IMR-90 (cell line): ENCODE results near the gene SERPINA6. TPM values are rescaled to one million over a fixed set of nuclear protein-coding genes. Genes with fewer than 3 reads are reported as not detected.

Experiments used
- ATAC-seq: fragments of 200-7000 bp; cut with Tn5 transposase; 2 replicates; pipeline ENCODE4 v1.9.1; 2020; ENCODE audit warnings: low read depth, mild to moderate bottlenecking, moderate library complexity
- BruUV-seq: library from RNA; stranded (reverse); fragments of 400-500 nt; replicated peaks from 2 replicates; lab custom pipeline; 2021; lab: Mats Ljungman, UMichigan
- CTCF ChIA-PET: fragments of 300-600 bp; formaldehyde crosslinking; extraction: SDS; loops from one replicate; lab custom pipeline; 2021; ENCODE audit warnings: antibody characterized with exemption; lab: Yijun Ruan, JAX
- POLR2A ChIA-PET: fragments of 300-600 bp; sonication (Branson Sonifier 250); formaldehyde crosslinking; loops from one replicate; lab custom pipeline; 2022; ENCODE audit warnings: antibody characterized with exemption; ENCODE audit not compliant: unreplicated experiment; lab: Charles Lee
- DNase-seq: peaks from one replicate; pipeline ENCODE4 v3.0.0; 2013
- H2AFZ ChIP-seq: replicated peaks from 2 replicates; pipeline ENCODE3; 2013; ENCODE audit warnings: low read length, mild to moderate bottlenecking; ENCODE audit not compliant: poor library complexity
- H2AK5ac ChIP-seq: 2 replicates; pipeline ENCODE4 v1.6.1; 2013; ENCODE audit warnings: low read depth, low read length, inconsistent platforms
- H2AK9ac ChIP-seq: replicated peaks from 2 replicates; pipeline ENCODE3; 2013; ENCODE audit warnings: mild to moderate bottlenecking, low read depth, low read length, moderate library complexity; ENCODE audit not compliant: poor library complexity
- H2BK120ac ChIP-seq: 2 replicates; pipeline ENCODE4 v1.6.1; 2013; ENCODE audit warnings: low read depth, low read length, inconsistent platforms
- H2BK15ac ChIP-seq: 3 replicates; pipeline ENCODE4 v1.6.1; 2013; ENCODE audit warnings: low read depth, low read length, inconsistent platforms
- H2BK20ac ChIP-seq: 2 replicates; pipeline ENCODE4 v1.6.1; 2013; ENCODE audit warnings: low read depth, mild to moderate bottlenecking, inconsistent platforms, low read length, moderate library complexity
- H2BK5ac ChIP-seq: 2 replicates; pipeline ENCODE4 v1.6.1; 2013; ENCODE audit warnings: mild to moderate bottlenecking, low read depth, low read length, inconsistent platforms; ENCODE audit not compliant: poor library complexity, severe bottlenecking
- H3K14ac ChIP-seq: replicated peaks from 2 replicates; pipeline ENCODE4 v1.6.1; 2013; ENCODE audit warnings: low read depth, low read length, inconsistent platforms
- H3K18ac ChIP-seq: 2 replicates; pipeline ENCODE4 v1.6.1; 2013; ENCODE audit warnings: low read depth, low read length, control low read depth
- H3K23ac ChIP-seq: 2 replicates; pipeline ENCODE4 v1.6.1; 2013; ENCODE audit warnings: low read depth, low read length, inconsistent platforms
- H3K27ac ChIP-seq: 2 replicates; pipeline ENCODE4 v1.5.1; 2013; ENCODE audit warnings: mild to moderate bottlenecking, control low read depth, low read length; ENCODE audit not compliant: insufficient read depth
- H3K27me3 ChIP-seq: 2 replicates; pipeline ENCODE4 v1.6.1; 2013; ENCODE audit warnings: low read length; ENCODE audit not compliant: control insufficient read depth, insufficient read depth
- H3K36me3 ChIP-seq: 2 replicates; pipeline ENCODE4 v1.6.1; 2013; ENCODE audit warnings: low read length, mixed read lengths; ENCODE audit not compliant: control insufficient read depth, insufficient read depth
- H3K4ac ChIP-seq: 2 replicates; pipeline ENCODE4 v1.6.1; 2013; ENCODE audit warnings: low read depth, low read length, inconsistent platforms
- H3K4me1 ChIP-seq: 2 replicates; pipeline ENCODE4 v1.6.1; 2013; ENCODE audit warnings: low read length, mixed read lengths; ENCODE audit not compliant: control insufficient read depth, insufficient read depth
- H3K4me2 ChIP-seq: 2 replicates; pipeline ENCODE4 v1.6.1; 2013; ENCODE audit warnings: low read depth, mild to moderate bottlenecking, control low read depth, low read length, moderate library complexity
- H3K4me3 ChIP-seq: 2 replicates; pipeline ENCODE4 v1.5.1; 2013; ENCODE audit warnings: low read depth, mild to moderate bottlenecking, control low read depth, low read length, moderate library complexity; ENCODE audit not compliant: insufficient read depth
- H3K56ac ChIP-seq: 2 replicates; pipeline ENCODE4 v1.6.1; 2013; ENCODE audit warnings: low read length, inconsistent platforms; ENCODE audit not compliant: insufficient read depth; ENCODE audit errors: extremely low read depth
- H3K79me1 ChIP-seq, 2 experiments: 2 replicates each; pipeline ENCODE4 v1.6.1; 2013; ENCODE audit warnings: low read length in 2 of 2, inconsistent platforms in 1 of 2, low read depth in 1 of 2
- H3K9ac ChIP-seq: 2 replicates; pipeline ENCODE4 v1.6.1; 2013; ENCODE audit warnings: low read depth, low read length, control low read depth
- H3K9me1 ChIP-seq: 2 replicates; pipeline ENCODE4 v1.6.1; 2013; ENCODE audit warnings: low read length, inconsistent platforms; ENCODE audit not compliant: insufficient read depth
- H3K9me3 ChIP-seq: 2 replicates; pipeline ENCODE4 v1.6.1; 2013; ENCODE audit warnings: low read length; ENCODE audit not compliant: control insufficient read depth, insufficient read depth
- H4K20me1 ChIP-seq: 2 replicates; pipeline ENCODE4 v1.6.1; 2013; ENCODE audit warnings: low read length, inconsistent platforms; ENCODE audit not compliant: insufficient read depth
- H4K5ac ChIP-seq: 2 replicates; pipeline ENCODE4 v1.6.1; 2013; ENCODE audit warnings: mild to moderate bottlenecking, low read depth, low read length, control low read depth
- H4K8ac ChIP-seq, 2 experiments: 2 replicates each; pipeline ENCODE4 v1.6.1; 2013; ENCODE audit warnings: low read depth in 2 of 2, low read length in 2 of 2, control low read depth in 1 of 2, inconsistent platforms in 1 of 2
- H4K91ac ChIP-seq: 2 replicates; pipeline ENCODE4 v1.6.1; 2013; ENCODE audit warnings: low read depth, low read length, inconsistent platforms; ENCODE audit not compliant: insufficient read depth
- BHLHE40 ChIP-seq: fragments of 150-350 bp; IDR thresholded peaks from 2 replicates; pipeline ENCODE4 v1.6.1; 2016; ENCODE audit warnings: mild to moderate bottlenecking, low read depth, low read length
- CHD1 ChIP-seq: IDR thresholded peaks from 2 replicates; pipeline ENCODE4 v1.6.1; 2012; ENCODE audit warnings: low read depth, low read length, improper control_type of control experiment
- CTCF ChIP-seq: conservative IDR thresholded peaks from 2 replicates; pipeline ENCODE4 v1.5.1; 2012; ENCODE audit warnings: mild to moderate bottlenecking, low read depth, low read length, improper control_type of control experiment
- FOS ChIP-seq: fragments of 150-350 bp; IDR thresholded peaks from 2 replicates; pipeline ENCODE4 v1.6.1; 2016; ENCODE audit warnings: low read depth, low read length
- MAFK ChIP-seq: IDR thresholded peaks from 2 replicates; pipeline ENCODE4 v1.6.1; 2012; ENCODE audit warnings: low read depth, low read length, improper control_type of control experiment
- MAZ ChIP-seq: IDR thresholded peaks from 2 replicates; pipeline ENCODE4 v1.6.1; 2012; ENCODE audit warnings: low read depth, mild to moderate bottlenecking, low read length, improper control_type of control experiment, moderate library complexity, borderline replicate concordance
- MXI1 ChIP-seq: IDR thresholded peaks from 2 replicates; pipeline ENCODE4 v1.6.1; 2012; ENCODE audit warnings: low read depth, mild to moderate bottlenecking, low read length, moderate library complexity, borderline replicate concordance
- NFE2L2 ChIP-seq: fragments of 150-350 bp; IDR thresholded peaks from 2 replicates; pipeline ENCODE4 v1.6.1; 2016; ENCODE audit warnings: low read depth, mild to moderate bottlenecking, low read length
- POLR2A ChIP-seq: IDR thresholded peaks from 2 replicates; pipeline ENCODE4 v1.6.1; 2012; ENCODE audit warnings: mild to moderate bottlenecking, low read depth, low read length
- RCOR1 ChIP-seq: IDR thresholded peaks from 2 replicates; pipeline ENCODE4 v1.6.1; 2012; ENCODE audit warnings: mild to moderate bottlenecking, low read length, improper control_type of control experiment; ENCODE audit not compliant: insufficient replicate concordance
- RFX5 ChIP-seq: IDR thresholded peaks from 2 replicates; pipeline ENCODE4 v1.8.0; 2012; ENCODE audit warnings: low read depth, mild to moderate bottlenecking, low read length, moderate library complexity
- SMC3 ChIP-seq: fragments of 150-350 bp; IDR thresholded peaks from 2 replicates; pipeline ENCODE4 v1.6.1; 2016; ENCODE audit warnings: low read depth, mild to moderate bottlenecking, antibody characterized with exemption, low read length, moderate library complexity
- USF2 ChIP-seq: fragments of 150-350 bp; IDR thresholded peaks from 2 replicates; pipeline ENCODE4 v1.6.1; 2017; ENCODE audit warnings: mild to moderate bottlenecking, antibody characterized with exemption, low read length, low read depth
- WGBS, 2 experiments: methylation state at CpG; one replicate each; pipeline versions ENCODE4 v1.1.5 to v1.1.7; 2013; ENCODE audit warnings: missing lambda C conversion rate in 2 of 2; ENCODE audit not compliant: insufficient read length in 1 of 2; ENCODE audit errors: extremely low coverage in 2 of 2; 5-methylcytosine and 5-hydroxymethylcytosine counted together
- dilution Hi-C: fragments of 300-500 bp; cut with HindIII; formaldehyde crosslinking; loops from one replicate; pipeline ENCODE4 v1.14.3; 2018; ENCODE audit warnings: low sequenced_read_pairs; ENCODE audit not compliant: unreplicated experiment
- in situ Hi-C: fragments of 300-500 bp; cut with MboI; formaldehyde crosslinking; loops from 3 replicates; pipeline ENCODE4 v1.14.3; 2019; ENCODE audit warnings: low sequenced_read_pairs, inconsistent platforms, mixed read lengths
- intact Hi-C: fragments of 100-400 bp; cut with micrococcal nuclease; formaldehyde crosslinking; loops from 2 replicates; pipeline ENCODE4 v1.10.0; 2022
- polyA plus RNA-seq, 3 experiments: library from polyadenylated mRNA; depleted of rRNA; stranded (reverse); fragments of >200 nt; gene quantifications; 2 replicates each; pipeline ENCODE4 v1.2.3, GENCODE V29; 2012; ENCODE audit warnings: low replicate concordance in 1 of 3
- total RNA-seq: library from RNA; depleted of rRNA; stranded (reverse); fragments of >200 nt; gene quantifications from 2 replicates; pipeline ENCODE4 v1.2.3, GENCODE V29; 2012

SERPINA6 gene
- total and polyA plus RNA-seq, 2 of the 4 experiments (the other 2 are of a cell fraction), result not detected

- ATAC-seq, result no peak
- Histone ChIP-seq H2BK15ac (no peak overlapping the region), H3K9me3 (no peaks in the 10 kb centered on the region), H3K9ac (no peak overlapping the region), H3K36me3 (no peaks in the 10 kb centered on the region), H2BK20ac (no peak overlapping the region), H2AFZ (no peak overlapping the region), H3K4me2 (no peak overlapping the region), H4K5ac (no peak overlapping the region), H3K4me3 (no peak overlapping the region), H3K56ac (no peak overlapping the region), H2AK5ac (no peak overlapping the region), H3K18ac (no peak overlapping the region), H2BK5ac (no peak overlapping the region), H4K8ac (no peak overlapping the region), H3K9me1 (no peaks in the 10 kb centered on the region), H3K27me3 (no peaks in the 10 kb centered on the region), H3K23ac (no peak overlapping the region), H3K27ac (no peak overlapping the region), H4K91ac (no peak overlapping the region), H3K4me1 (no peaks in the 10 kb centered on the region), H2AK9ac (no peak overlapping the region), H3K4ac (no peak overlapping the region), H3K79me1 (no peaks in the 10 kb centered on the region), H3K14ac (no peak overlapping the region), H2BK120ac (no peak overlapping the region), H4K20me1 (no peaks in the 10 kb centered on the region)
- CTCF ChIA-PET, result no interaction called here
- in situ Hi-C loops, result no loop called here
- no TSS peak for BruUV-seq
- POLR2A ChIA-PET, result no interaction called here
- DNase-seq, result no peak
- TF ChIP-seq CTCF, result no peak
- TF ChIP-seq RCOR1, result no peak
- no peak for TF ChIP-seq FOS
- TF ChIP-seq MAZ, result no peak
- no peak for TF ChIP-seq MXI1
- no peak for TF ChIP-seq BHLHE40
- no peak for TF ChIP-seq CHD1
- no peak for TF ChIP-seq RFX5
- no peak for TF ChIP-seq POLR2A
- no peak for TF ChIP-seq SMC3
- TF ChIP-seq USF2, result no peak
- no peak for TF ChIP-seq NFE2L2
- TF ChIP-seq MAFK, result no peak
- dilution Hi-C loops, result no loop called here
- intact Hi-C loops, result no loop called here
- WGBS, 2 experiments, result no CpG with 5 or more reads among the region's 2 CpGs
Measured at GRCh38 chr14:94282991-94283723, 40.0 kb downstream of the SERPINA6 start.
